CD4-positive, alpha-beta T cell treated with Interleukin-4 for 4 hours (primary cell): Measurements from ENCODE around the gene SUCLG2.

Experiments
- DNase-seq: peaks from one replicate; pipeline ENCODE4 v3.0.0-alpha.2; 2020

The SUCLG2 gene

DNA sequence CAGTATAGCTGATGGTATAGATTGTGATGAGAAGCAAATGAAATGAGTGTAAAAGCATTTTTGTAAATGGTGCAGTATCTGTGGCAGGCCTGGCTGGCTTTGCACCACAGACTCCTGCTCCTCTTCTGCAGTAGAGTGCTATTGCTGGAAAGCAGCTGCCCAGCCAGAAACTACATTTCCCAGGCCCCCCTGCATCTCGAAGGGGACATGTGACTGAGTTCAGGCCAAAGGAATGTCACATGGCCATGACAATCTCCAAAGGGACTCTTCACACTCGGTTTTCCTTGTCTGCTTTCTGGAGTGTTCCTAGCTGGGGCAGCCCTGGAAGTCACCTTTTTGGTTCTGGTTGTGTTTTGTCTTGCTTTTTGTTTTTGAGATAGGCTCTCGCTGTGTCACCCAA is 277.1 kb downstream of the SUCLG2 start:
- no peak for DNase-seq

DNA sequence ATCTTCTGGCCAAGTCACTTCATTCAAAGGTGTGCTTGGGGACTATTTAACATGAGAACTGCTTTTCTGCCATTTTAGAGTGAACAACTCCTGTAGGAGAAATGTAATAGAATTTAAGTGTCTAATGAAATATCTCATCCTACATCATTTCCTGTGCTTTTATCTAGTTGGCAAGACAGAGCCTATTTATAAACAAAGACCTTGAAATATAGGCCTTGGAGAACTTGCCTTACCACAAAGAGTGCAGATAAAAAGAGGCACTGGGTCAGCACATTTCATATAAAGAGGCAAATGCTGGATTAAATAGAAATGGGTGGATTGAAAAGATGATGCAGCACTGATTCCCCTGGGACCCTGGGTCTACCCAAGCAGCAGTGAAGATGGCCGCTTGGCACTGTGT is 278.0 kb downstream of the SUCLG2 start:
- no peak for DNase-seq

DNA sequence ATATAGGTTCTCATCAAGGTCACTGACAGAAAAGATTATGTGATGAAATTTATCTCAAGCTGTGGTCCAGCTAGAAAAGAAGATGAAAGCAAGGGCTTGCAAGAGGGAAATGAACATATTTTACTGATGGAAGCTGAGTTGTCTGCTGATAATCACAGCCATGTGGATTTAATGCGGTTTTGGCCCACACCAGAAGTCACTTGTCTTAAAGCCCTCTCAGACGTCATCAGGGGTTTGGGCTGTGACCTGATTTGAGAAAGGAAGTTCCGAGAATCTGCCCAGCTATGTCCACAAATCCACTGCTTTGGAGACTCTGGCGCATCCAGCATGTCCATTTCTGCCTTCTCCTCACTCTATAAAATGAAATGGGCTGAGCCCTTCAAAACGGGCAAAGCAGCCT is 278.4 kb downstream of the SUCLG2 start:
- no peak for DNase-seq

DNA sequence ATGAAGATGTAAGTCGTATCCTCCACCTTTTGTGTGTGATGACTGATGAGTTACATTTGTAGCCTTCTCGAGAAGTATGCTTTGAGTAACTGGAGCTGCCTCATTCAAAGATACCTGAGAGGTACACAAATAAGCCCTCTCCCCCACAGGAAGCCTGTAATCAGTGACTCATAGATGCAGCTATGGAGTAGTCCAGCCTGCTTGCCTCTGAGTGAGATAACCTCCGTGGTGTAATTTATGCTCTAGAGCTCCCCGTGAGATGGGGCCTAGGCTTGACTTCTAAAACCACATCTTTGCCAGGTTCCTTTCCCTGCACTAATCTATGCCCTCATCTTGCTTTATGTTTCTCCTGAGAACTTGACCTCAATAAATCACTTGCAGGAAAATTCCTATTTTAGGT is 291.7 kb downstream of the SUCLG2 start:
- no peak for DNase-seq

- DNase-seq: no peak
Observed at GRCh38 chr3:67361770-67362169, 292.6 kb downstream of the SUCLG2 start.

DNA sequence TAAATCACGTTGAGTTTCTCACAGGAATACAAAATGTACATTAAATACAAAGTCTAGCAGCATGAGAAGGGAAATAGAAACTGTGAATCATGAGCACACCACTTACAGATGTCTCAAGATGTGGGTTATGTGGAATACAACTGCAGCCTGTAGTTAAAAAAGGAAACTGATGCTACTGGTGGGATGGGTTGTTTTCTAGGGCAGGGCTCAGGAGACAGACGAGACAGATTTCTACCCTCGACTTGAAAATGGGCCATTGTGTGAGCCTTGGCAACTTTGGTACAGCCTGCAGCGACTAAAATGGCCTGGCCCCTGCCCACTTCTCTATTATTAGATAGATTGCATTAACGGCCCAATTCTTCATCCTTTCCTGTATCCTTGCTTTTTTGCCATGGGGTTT is 293.1 kb downstream of the SUCLG2 start:
- DNase-seq: no peak

- DNase-seq: no peak
Observed at GRCh38 chr3:67357610-67358458, 296.6 kb downstream of the SUCLG2 start.

DNA sequence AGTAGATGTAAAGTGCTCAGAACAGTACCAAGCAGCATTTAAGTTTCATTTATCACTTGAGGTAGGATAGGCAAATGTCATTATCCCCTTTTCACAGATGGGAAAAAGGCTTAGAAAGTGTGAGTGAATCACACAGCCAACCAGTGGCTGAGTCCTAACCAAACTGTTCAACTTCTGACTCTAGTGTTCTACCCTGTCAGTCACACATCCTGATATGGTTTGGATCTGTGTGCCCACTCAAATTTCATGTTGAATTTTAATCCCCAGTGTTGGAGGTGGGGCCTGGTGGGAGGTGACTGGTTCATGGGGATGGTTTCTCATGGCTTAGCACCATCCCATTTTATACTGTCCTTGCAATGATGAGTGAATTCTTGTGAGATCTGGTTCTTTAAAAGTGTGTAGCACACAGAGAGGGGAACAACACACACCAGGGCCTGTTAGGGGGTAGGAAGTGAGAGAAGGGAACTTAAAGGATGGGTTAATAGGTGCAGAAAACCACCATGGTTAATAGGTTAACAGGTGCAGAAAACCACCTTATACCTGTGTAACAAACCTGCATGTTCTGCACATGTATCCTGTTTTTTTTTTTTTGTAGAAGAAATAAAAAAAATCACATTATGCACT is 304.7 kb downstream of the SUCLG2 start:
- DNase-seq: no peak

DNA sequence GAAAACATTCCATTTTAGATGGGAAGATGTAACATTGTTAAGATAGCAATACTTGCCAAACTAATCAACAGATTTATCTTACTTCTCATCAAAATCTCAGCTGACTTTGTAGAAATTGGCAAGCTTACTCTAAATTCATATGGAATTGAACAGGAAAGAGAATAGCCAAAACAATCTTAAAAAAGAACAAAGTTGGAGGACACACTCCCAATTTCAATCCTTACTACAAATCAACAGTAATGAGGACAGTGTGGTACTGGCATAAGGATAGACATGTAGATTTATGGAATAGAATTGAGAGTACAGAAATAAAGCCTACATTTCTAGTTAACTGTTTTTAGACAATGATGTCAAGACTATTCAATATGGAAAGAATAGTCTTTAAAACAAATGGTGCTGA is 308.3 kb downstream of the SUCLG2 start:
- DNase-seq: no peak

- no peak for DNase-seq
Observed at GRCh38 chr3:67335813-67336212, 318.6 kb downstream of the SUCLG2 start.

DNA sequence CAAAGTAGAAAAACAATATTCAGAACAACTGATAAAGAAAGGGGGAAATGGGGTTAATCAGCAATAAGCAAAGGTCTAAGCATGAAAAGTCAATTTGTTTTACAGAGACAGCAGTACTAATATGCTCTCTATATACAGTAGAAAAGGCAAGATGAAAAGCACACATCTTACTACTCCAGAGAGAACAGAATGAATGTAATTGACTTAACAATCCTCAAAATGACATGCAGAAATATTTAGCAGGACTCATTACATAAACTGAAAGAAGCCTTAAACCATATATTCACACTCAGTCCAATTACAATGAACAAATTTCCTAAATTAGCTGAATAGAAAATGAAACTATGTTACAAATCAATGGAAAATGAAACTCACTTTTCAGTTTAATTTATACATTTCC is 319.8 kb downstream of the SUCLG2 start:
- DNase-seq: no peak

- no peak for DNase-seq
Observed at GRCh38 chr3:67329358-67329757, 325.1 kb downstream of the SUCLG2 start.

DNA sequence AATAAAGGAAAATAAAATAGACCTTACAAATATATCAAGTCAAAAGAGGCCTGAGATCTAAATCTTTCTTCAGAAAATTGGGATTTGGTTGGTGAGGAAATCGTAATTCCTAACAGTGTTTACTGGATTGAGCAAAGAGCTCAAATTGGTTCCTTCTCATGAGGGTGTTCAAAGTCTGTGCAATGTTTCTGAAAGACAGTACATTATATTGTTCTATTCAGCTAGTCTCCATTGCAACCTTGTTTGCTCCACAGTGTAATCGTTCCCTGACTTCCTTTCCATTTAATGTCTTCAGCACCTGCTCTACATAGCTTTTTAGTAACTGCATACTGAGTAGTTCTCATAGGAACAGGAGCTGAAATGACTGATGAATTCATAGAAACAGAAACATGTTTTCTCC is 326.8 kb downstream of the SUCLG2 start:
- DNase-seq: no peak

DNA sequence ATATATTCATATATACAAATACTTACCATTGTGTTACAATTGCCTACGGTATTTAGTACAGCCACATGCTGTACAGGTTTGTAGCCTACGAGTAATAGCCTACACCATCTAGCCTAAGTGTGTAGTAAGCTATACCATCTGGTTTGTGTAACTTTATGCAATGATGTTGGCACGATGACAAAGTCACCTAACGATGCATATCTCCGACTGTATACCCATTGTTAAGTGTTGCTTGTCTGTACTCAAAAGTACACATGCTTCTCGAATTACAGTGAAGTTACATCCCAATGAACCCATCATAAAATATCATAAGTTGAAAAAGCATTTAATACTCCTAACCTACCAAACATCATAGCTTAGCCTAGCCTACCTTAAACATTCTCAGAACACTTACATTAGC is 329.2 kb downstream of the SUCLG2 start:
- DNase-seq: no peak
